HTR-8/SVneo (cell line): ENCODE data around the gene ARHGEF10L.

Experiments
- DNase-seq: peaks from one replicate; pipeline ENCODE4 v3.0.0; 2011; ENCODE audit warnings: low spot score, mixed read lengths; ENCODE audit not compliant: insufficient read length
- FAIRE-seq: peaks from 2 replicates; lab custom pipeline; 2011; peaks lifted over from hg19 to GRCh38; lab: Jason Lieb, UNC

ARHGEF10L gene

GRCh38 chr1:17721444-17721843, 181.9 kb downstream of the ARHGEF10L start:
- FAIRE-seq, result no peak

DNA sequence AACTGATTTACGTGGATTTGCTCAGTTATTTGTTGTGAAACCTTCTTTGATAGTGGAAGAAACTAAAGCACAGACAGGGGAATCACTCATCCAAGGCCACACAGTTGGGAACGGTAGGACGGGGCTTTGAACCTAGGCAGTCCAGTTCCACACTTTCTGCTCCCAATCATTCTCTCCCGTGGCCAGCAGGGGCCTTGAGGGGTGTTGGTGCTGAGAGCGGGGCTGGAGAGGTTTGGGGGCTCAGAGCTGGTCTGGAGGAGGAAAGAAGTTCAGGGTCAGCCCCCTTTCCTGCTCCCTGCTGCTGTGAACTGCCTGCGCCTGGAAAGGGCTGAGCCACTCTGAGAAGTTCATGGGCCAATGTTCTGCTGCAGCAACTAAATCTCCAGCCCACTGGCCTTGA, 184.2 kb downstream of the ARHGEF10L start:
- no peak for DNase-seq
- FAIRE-seq, result no peak

More at GRCh38 chr1:17721444-17721843, 181.9 kb downstream of the ARHGEF10L start:
- no peak for DNase-seq

DNA sequence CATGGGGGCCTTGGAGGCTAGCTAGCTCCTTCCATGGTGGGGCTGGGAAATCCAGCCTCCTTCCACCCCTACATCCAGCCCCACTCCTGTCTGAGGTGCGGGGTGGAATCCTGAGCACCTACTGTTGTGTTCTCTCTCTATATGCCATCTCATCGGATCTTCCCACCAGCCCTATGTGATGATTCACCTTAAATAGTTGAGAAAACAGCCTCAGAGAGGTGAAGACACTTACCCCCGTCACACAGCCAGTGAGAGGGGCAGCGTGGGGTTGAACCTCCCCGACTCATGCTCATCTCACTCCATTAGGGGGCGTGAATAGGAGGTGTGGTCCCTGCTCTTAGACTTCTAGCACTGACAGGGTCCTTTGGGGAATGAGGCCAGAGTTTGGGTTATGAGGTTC, 184.7 kb downstream of the ARHGEF10L start:
- no peak for DNase-seq
- no peak for FAIRE-seq

- DNase-seq, result no peak
- no peak for FAIRE-seq
Observed at GRCh38 chr1:17725084-17725719, 185.7 kb downstream of the ARHGEF10L start.

- FAIRE-seq, result no peak
Observed at GRCh38 chr1:17725811-17726582, 186.5 kb downstream of the ARHGEF10L start.

GRCh38 chr1:17728123-17728712, 188.7 kb downstream of the ARHGEF10L start:
- no peak for FAIRE-seq

More at GRCh38 chr1:17725811-17726582, 186.5 kb downstream of the ARHGEF10L start:
- no peak for DNase-seq

GRCh38 chr1:17729248-17729647, 189.8 kb downstream of the ARHGEF10L start:
- FAIRE-seq (no peak), DNase-seq (no peak)

More at GRCh38 chr1:17728123-17728712, 188.7 kb downstream of the ARHGEF10L start:
- no peak for DNase-seq

DNA sequence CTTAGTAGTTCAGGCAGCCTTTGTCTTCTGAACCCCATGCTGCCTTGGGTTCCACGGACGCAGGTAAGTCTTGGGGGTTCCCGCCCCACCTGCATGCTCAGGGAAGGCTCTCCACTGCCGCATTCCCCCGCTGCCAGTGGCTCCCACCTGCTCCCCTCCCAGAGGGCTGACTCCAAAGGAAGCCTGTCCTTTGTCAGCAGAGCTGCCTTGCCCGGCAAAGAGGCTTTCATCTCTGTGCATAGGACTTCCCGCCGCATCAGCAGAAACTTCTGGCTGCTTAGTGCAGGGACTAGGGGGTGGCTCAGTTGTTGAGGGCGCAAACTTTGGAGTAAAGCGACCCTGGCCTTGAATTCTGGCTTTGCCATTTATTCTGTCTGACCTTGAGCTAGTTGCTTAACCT, 190.4 kb downstream of the ARHGEF10L start:
- no peak for FAIRE-seq
- DNase-seq, result no peak

- FAIRE-seq, result no peak
Observed at GRCh38 chr1:17731460-17731859, 192.0 kb downstream of the ARHGEF10L start.

GRCh38 chr1:17732475-17732874, 193.0 kb downstream of the ARHGEF10L start:
- DNase-seq, result no peak
- no peak for FAIRE-seq

More at GRCh38 chr1:17731460-17731859, 192.0 kb downstream of the ARHGEF10L start:
- DNase-seq, result no peak

GRCh38 chr1:17733661-17734060, 194.2 kb downstream of the ARHGEF10L start:
- DNase-seq, result no peak

GRCh38 chr1:17734609-17735008, 195.1 kb downstream of the ARHGEF10L start:
- FAIRE-seq (no peak), DNase-seq (no peak)

More at GRCh38 chr1:17733661-17734060, 194.2 kb downstream of the ARHGEF10L start:
- FAIRE-seq, result no peak

DNA sequence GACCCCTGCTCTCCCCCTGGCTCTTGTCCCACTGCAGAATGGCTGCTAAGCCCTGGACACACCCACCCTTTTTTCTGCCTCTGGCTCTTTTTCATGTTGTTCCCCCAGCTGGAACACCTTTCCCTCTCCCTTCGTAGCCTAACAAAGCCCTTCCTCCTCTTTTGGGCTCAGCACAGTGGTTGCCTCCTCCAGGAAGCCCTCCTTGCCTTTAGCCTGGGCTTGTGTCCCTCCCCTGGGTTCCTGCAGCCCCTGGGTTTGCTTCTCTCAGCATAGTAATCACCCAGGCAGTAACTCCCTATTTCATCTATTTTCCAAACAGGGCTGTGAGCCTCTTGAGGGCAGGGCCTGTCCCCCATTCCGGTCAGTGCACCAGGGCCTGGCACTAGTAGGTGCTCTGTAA, 195.8 kb downstream of the ARHGEF10L start:
- no peak for FAIRE-seq
- no peak for DNase-seq

GRCh38 chr1:17735793-17736192, 196.3 kb downstream of the ARHGEF10L start:
- no peak for DNase-seq
- no peak for FAIRE-seq

- DNase-seq (no peak), FAIRE-seq (no peak)
Observed at GRCh38 chr1:17736625-17737024, 197.1 kb downstream of the ARHGEF10L start.

GRCh38 chr1:17739050-17739449, 199.6 kb downstream of the ARHGEF10L start:
- FAIRE-seq, result no peak

GRCh38 chr1:17741052-17741451, 201.6 kb downstream of the ARHGEF10L start:
- DNase-seq, result no peak

More at GRCh38 chr1:17739050-17739449, 199.6 kb downstream of the ARHGEF10L start:
- DNase-seq, result no peak

GRCh38 chr1:17742583-17742982, 203.1 kb downstream of the ARHGEF10L start:
- no peak for DNase-seq
- no peak for FAIRE-seq

More at GRCh38 chr1:17741052-17741451, 201.6 kb downstream of the ARHGEF10L start:
- no peak for FAIRE-seq

DNA sequence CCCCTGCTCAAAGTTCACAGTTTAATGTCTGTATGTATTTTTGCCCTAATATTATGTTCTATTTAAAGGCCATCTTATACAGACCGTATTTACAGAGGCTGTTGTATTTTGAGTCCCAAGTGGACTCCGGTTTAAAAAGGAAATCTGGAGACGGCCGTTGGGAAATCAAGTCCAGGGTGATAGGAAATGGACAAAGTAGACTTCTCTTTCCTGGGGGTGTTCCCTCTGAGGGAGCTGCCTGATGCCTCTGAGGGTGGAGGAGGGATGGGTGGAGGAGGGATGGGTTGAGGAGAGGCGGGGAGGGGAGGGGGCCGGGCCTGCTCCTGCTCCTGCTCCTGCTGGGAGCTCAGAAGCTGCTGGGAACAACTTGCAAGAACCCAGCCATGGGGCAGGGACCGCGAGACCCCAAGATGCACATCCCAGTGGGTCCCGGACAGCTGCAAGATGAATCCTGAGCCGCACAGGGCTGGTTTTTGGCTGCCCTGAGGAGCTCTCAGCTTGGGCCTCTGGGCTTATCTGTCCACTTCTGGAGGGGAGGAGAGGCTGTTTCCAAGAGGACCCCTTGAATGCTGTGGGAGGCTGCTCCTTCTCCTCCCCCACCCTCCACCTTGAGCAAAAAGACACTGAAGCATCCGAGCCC, 203.6 kb downstream of the ARHGEF10L start:
- no peak for FAIRE-seq
- DNase-seq, result no peak

DNA sequence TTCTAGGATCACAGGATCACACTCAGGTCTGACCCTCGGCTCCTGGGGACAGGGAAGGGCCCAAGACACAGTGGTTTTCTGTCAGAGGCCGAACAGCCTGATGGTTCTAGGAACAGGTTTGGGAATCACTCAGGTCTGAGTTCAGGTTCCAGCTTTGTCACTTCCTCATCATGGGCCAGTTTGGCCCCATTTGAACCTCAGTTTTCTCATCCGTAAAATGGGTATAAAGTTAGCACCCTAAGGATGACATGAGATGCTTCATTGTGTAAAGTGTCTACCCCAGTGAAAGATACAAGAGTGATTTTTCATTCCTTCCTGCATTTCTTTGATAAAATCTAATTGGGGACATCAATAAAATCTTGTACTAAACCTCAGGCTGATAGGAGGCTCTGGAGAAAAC, 204.4 kb downstream of the ARHGEF10L start:
- FAIRE-seq (no peak), DNase-seq (no peak)
